ENCODE data around the gene ANKRD44. TPM values are rescaled to one million over a fixed set of nuclear protein-coding genes. Genes with fewer than 3 reads are reported as not detected.

ANKRD44 gene
- total RNA-seq, 1 experiment from 2014 or later: 7.1 TPM

GRCh38 chr2:197255543-197255942 lies 55.0 kb downstream of the ANKRD44 start:
- no peak for TF ChIP-seq CTCF (IDR thresholded peaks at IDR 0.05; ENCODE audit: unreplicated experiment)
- intact Hi-C loops (cut with micrococcal nuclease; ENCODE audit: unreplicated experiment): no loop called here
- no peaks in the 10 kb centered on the region for H3K4me1 Mint-ChIP-seq (ENCODE audit: low read depth, unreplicated experiment)
- H3K27ac Mint-ChIP-seq (ENCODE audit: unreplicated experiment): no peak overlapping the region
- BruUV-seq (replicated peaks): no TSS peak
- H3K36me3 Mint-ChIP-seq (ENCODE audit: insufficient read depth, unreplicated experiment): no peaks in the 10 kb centered on the region
- H3K27me3 Mint-ChIP-seq (ENCODE audit: unreplicated experiment): no peaks in the 10 kb centered on the region
- H3K4me3 Mint-ChIP-seq (ENCODE audit: low read depth, unreplicated experiment): no peak overlapping the region
- no peaks in the 10 kb centered on the region for H3K9me3 Mint-ChIP-seq (ENCODE audit: low read depth, unreplicated experiment)
- CTCF ChIA-PET: no interaction called here
- no peak for DNase-seq

GRCh38 chr2:197254776-197255530 lies 55.6 kb downstream of the ANKRD44 start:
- Mint-ChIP-seq H3K4me3 (ENCODE audit: low read depth, unreplicated experiment) (no peak overlapping the region), H3K4me1 (ENCODE audit: low read depth, unreplicated experiment) (no peaks in the 10 kb centered on the region), H3K27ac (ENCODE audit: unreplicated experiment) (no peak overlapping the region), H3K27me3 (ENCODE audit: unreplicated experiment) (no peaks in the 10 kb centered on the region), H3K36me3 (ENCODE audit: insufficient read depth, unreplicated experiment) (no peaks in the 10 kb centered on the region), H3K9me3 (ENCODE audit: low read depth, unreplicated experiment) (no peaks in the 10 kb centered on the region)
- no peak for DNase-seq
- TF ChIP-seq CTCF (IDR thresholded peaks at IDR 0.05; ENCODE audit: unreplicated experiment): no peak
- intact Hi-C loops (cut with micrococcal nuclease; ENCODE audit: unreplicated experiment): no loop called here
- CTCF ChIA-PET: no interaction called here
- BruUV-seq (replicated peaks): no TSS peak

GRCh38 chr2:197251576-197251975 lies 59.0 kb downstream of the ANKRD44 start:
- no peaks in the 10 kb centered on the region for H3K9me3 Mint-ChIP-seq (ENCODE audit: low read depth, unreplicated experiment)
- no peaks in the 10 kb centered on the region for H3K36me3 Mint-ChIP-seq (ENCODE audit: insufficient read depth, unreplicated experiment)
- H3K27ac Mint-ChIP-seq (ENCODE audit: unreplicated experiment): no peak overlapping the region

GRCh38 chr2:197251163-197251562 lies 59.4 kb downstream of the ANKRD44 start:
- intact Hi-C loops (cut with micrococcal nuclease; ENCODE audit: unreplicated experiment): no loop called here
- Mint-ChIP-seq H3K4me3 (ENCODE audit: low read depth, unreplicated experiment) (no peak overlapping the region), H3K27ac (ENCODE audit: unreplicated experiment) (no peak overlapping the region)

More at GRCh38 chr2:197251576-197251975, 59.0 kb downstream of the ANKRD44 start:
- no peak for TF ChIP-seq CTCF (IDR thresholded peaks at IDR 0.05; ENCODE audit: unreplicated experiment)
- CTCF ChIA-PET: no interaction called here
- intact Hi-C loops (cut with micrococcal nuclease; ENCODE audit: unreplicated experiment): no loop called here
- H3K27me3 Mint-ChIP-seq (ENCODE audit: unreplicated experiment): no peaks in the 10 kb centered on the region
- DNase-seq: no peak
- no TSS peak for BruUV-seq (replicated peaks)
- H3K4me3 Mint-ChIP-seq (ENCODE audit: low read depth, unreplicated experiment): no peak overlapping the region
- no peaks in the 10 kb centered on the region for H3K4me1 Mint-ChIP-seq (ENCODE audit: low read depth, unreplicated experiment)

More at GRCh38 chr2:197251163-197251562, 59.4 kb downstream of the ANKRD44 start:
- no peak for DNase-seq
- H3K9me3 Mint-ChIP-seq (ENCODE audit: low read depth, unreplicated experiment): no peaks in the 10 kb centered on the region
- TF ChIP-seq CTCF (IDR thresholded peaks at IDR 0.05; ENCODE audit: unreplicated experiment): no peak
- no peaks in the 10 kb centered on the region for H3K27me3 Mint-ChIP-seq (ENCODE audit: unreplicated experiment)
- BruUV-seq (replicated peaks): no TSS peak
- H3K36me3 Mint-ChIP-seq (ENCODE audit: insufficient read depth, unreplicated experiment): no peaks in the 10 kb centered on the region
- H3K4me1 Mint-ChIP-seq (ENCODE audit: low read depth, unreplicated experiment): no peaks in the 10 kb centered on the region
- CTCF ChIA-PET: no interaction called here

Data from Calu3 (cell line).